HG03280 (cell line): ENCODE data around the gene EFNB2.

Source experiments
- ATAC-seq: cut with Tn5 transposase; IDR thresholded peaks from one replicate; pipeline ENCODE4 v1.9.1; 2021; ENCODE audit warnings: mild to moderate bottlenecking, moderate library complexity; ENCODE audit not compliant: unreplicated experiment

EFNB2 gene

DNA sequence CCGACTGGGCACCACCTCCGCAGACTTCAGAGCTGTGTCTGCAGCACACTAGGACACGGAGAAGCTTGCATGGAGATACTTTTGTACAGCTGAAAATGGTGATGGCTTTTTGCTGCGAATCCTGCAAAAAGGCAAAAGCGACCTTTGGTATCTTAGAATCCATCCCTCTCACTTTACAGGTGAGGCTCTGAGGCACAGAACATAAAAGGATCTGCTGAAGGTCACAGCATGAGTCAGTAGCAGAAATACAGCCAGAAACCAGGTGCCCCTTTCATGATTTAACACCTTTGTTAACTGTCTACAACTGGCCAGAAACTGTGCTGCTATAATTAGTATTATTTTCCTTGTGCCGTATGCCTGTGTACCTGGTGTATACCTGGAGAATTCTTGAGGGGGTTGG lies 48.3 kb downstream of the EFNB2 start:
- no peak for ATAC-seq

DNA sequence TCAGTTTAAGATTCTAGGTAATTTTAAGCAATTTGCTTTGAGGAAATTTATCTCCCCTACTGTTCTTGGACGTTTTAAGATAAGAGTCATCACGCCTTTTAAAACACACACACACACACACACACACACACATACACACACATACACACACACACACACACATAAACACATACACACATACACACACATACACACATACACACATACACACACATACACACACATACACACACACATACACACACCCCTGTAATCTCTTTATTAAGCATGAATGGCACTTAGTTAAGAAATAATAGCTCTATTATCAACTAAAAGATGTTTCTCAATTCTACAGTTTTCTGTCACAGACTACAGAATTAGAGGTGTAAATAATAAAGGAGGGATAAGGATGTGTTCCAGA lies 49.2 kb downstream of the EFNB2 start:
- no peak for ATAC-seq

DNA sequence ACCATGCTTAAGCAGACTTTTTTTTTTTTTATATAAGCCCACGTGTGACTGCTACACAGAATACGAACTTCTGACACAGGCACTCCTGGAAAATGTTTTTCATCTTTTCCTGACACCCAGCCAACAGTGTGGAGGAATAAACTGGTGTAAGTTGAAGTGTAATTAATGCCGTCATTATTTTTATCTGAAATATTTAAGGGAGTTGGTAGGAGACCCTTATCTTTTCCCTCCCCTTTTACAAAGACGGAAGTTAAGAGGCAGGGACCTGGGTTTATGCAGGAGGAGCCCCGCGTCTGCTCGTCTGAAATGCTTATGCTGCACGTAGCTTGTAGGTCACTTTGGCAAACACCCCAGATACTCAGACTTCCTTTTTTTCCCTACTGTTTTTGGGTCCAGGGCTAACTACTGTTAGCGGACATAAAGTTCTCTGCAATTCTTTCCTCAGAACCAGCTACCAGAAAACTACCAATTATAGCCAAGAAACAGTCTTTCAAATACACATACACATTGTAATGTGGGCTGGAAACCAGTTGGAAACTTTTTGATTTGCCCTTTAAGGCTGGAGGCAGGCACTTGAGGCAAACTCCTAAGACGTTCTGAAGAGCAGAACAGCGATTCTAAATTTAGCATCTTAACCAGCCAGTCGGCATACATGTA lies 50.8 kb downstream of the EFNB2 start:
- ATAC-seq: no peak

DNA sequence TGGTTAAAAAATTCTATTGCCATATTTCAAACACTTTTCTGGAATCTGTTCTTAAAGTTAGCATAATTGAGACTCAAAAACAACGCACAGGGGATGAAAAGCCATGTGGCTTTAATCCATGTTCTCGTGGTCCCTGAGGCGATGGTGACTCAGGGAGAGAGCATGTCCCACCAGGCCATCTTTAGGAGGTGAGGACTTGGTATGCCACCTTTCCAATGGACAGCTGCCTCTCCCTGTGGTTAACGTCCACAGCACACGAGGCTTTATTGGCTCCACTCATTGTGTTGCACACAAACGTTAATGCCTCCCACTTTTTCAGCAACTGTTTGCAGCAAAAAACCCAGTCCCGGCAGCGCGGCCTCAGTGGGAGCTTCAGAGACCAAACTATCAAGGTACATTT lies 51.4 kb downstream of the EFNB2 start:
- ATAC-seq: no peak

DNA sequence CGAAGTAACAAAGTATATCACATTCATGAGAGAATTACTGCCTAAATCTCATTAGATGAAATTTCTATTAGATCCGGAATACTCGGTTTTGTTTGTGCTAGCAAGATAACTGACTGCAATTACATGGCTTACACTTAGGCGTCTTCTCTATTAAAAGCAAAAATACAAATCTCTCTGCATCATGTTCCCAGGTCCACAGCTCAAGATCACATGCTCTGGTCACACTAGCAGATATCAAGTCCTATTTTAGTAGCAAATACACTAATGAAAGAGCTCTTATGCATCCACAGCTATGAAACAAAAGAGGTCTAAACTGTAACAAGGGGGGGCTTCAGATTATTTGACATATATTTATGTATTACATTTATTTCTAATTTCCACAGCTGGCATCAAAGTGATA lies 53.5 kb downstream of the EFNB2 start:
- ATAC-seq: no peak

DNA sequence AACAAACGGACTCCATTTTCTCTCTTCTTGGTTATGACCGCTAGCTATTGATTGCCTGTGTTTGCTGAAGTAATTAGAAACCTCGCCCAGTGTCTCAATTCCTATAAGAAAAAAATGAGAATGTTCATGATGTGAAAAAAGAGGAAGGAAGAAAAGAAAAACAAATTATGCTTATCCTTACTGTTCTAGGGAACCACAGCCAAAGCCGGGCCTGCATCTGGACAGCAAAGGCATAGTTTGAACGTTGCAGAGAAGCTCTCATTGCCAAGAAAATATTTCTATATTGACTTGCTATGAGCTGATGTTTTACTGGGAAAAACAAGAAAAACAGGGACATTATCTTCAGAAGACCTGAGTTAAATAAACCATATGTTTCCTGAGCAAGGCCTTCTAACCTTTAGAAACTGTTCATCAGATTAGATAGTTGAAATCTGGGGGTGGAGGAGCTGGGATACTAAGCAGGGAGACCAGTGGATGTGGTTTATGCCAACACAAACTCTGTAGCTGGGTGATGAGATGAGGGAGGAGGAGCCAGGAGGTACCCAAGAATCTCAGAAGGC lies 55.0 kb downstream of the EFNB2 start:
- no peak for ATAC-seq

DNA sequence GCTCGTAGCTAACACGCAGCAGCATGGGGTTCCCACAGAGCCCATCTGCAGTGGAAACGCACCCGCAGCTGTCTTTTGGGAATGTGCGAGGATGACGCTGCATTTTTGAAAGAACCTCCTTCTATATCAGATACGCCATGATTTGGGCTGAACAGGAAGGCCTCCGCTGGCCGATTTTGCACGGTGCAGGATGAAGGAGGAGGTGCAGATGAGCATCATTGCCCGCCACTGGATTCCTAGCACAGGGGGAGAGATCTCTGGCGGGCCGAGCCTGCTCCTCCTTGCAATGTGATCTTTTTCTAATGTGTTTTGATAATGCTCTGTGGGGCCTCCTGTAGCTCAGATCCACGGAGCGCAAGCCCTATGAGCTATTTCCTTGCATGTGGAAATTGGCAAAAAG lies 55.5 kb downstream of the EFNB2 start:
- no peak for ATAC-seq

DNA sequence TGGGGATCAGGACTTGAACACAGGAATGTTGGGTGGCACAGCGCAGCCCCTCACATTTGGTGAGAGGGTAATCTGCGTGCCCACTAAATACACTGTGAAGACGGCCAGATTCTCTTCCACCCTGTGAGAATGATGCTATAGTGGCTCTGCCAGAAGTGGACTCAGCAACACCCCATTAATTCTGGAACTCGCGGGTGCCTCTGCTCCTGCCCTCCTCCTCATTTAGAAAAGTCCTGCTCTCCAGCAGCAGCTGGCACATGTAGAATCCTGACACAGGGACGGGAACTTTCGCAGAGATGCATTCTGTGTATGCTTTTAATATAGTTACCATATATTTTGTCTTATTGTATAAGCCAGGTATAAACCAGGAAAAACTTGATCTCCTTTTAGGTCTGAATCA lies 57.3 kb downstream of the EFNB2 start:
- ATAC-seq: no peak

DNA sequence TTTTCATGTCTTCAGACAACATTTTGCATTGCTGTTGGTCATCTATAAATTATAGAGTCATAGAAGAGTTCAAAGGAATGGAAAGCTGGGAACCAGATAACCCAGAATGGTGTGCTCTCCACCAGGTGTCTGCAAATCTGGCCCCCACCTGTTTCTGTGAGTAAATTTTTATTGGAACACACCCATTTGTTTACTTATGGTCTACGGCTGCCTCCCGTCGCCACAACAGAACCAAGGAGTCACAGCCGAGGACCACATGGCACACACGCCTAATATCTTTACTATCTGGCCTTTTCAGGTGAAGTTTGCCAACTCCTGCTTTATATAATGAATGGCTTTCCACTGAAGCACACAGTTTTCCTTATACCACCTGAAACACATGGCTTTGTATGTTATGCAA lies 58.2 kb downstream of the EFNB2 start:
- no peak for ATAC-seq

DNA sequence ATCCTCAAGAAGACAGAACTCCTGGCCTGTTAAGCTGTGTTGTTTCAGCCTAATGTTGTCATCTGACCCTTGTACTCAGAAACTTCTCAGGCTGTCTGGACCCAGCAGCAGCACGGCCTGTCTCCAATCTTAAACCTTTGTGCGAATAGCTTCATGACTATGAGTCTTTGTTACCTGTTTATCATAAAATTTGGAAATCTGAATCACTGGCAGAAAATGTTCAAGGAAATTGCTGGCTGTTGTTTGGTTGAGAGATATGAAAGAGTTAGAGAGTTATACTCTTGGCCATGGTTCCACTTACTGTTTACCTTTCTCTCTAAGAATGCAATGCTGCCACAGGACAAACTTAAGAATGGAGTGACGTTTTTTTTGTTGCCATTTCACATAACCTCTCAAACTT lies 59.6 kb downstream of the EFNB2 start:
- ATAC-seq: no peak

DNA sequence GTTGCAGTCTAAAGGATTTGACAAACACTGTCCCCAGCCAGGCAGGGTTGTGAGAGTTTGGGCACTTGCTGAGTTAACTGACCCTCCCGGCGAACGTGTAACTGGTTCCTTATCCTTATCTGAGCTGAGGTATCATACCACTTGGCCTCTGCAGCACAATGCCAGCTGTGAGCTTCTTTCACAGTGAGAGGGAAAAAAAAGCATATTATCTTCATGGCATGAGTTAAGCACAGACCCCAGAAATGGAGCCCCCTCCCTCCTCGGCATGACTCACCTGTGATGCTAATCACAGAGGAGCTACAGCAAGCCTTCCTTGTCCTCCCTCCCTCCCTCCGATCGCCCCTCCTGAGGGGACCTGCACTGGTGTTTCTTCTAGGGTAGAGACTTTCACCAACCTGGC lies 60.5 kb downstream of the EFNB2 start:
- ATAC-seq: no peak

DNA sequence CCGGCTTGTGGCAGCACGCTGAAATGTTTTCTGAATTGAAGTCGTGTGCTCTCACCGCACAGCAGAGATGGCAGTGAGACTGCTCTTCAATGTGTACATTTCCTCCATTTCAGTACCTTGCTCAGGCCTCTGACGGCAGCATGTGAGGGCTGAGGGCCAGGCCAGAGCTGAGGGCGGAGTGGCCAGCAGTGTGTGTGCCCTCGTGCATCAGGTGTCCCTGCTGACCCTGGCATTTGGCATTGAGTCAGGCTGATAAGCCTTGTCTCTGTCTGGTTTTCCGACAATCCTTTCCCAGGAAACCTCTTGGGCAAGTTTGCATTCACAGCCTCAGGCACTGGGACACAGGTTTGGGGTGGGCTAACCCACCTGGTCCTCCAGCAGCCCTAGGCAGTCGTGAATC lies 62.3 kb downstream of the EFNB2 start:
- no peak for ATAC-seq

DNA sequence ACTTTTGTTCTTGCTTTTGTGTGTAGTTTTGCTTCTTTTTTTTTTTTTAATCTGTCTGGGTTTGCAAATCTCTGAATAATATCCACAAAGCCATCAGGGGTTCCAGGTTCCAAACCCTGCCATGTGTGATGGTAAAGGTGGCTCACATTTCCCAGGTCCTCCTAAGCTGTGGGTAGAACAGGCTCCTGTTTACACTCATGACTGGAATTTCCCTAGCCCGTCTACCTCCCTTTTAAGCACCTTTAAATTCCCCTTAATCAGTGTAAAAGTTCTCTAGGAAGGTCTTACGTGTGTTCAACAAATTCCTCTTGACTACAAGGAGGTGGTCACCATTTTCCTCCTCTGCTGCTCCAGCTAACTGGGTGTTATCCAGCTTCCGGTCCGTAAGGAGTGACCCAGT lies 62.8 kb downstream of the EFNB2 start:
- no peak for ATAC-seq

DNA sequence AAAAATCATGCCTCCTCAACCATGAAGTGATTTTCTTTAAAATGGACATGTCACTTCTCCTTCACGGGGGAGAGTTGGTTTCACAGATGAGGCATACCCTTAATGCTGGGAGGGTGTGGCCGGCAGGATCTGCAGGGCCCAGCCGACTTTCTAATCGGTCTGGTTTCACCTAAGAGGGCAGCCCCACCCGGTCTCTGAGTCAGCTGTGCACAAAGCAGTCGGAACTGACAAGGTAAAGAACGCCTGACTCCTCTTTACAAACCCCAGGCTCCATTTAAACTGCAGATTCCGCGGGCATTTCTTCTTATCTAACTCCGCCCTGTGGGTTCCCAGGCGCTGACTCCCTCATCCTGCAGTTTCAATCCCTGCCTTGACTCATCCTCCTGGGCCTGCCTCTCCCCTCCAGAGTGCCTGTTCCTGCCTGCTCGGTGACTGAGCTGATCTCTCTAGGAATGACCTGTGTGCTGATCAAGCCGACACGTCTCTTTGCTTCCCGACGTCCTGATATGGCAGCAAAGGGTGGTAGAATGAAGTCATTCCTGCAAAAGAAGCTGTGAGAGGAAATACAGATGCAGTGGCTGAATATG lies 63.4 kb downstream of the EFNB2 start:
- no peak for ATAC-seq

DNA sequence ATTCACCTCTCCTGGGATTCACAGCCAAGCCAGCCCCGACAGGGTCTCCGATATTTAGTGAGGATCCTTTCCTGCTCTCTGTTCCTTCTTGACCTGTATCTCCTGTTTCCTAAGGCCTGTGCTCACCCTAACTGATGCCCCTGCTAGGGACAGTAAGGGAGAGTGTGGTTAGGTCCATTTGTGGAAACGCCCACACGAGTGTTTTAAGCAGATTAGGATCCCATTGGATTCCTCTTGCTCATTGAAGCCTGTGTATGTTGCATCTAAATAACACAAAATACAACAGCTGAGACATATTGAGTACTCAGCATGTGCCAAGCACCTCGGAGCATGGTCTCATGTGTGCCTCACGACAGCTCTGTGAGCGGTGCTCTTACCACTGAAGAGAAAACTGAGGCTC lies 64.9 kb downstream of the EFNB2 start:
- ATAC-seq: no peak

DNA sequence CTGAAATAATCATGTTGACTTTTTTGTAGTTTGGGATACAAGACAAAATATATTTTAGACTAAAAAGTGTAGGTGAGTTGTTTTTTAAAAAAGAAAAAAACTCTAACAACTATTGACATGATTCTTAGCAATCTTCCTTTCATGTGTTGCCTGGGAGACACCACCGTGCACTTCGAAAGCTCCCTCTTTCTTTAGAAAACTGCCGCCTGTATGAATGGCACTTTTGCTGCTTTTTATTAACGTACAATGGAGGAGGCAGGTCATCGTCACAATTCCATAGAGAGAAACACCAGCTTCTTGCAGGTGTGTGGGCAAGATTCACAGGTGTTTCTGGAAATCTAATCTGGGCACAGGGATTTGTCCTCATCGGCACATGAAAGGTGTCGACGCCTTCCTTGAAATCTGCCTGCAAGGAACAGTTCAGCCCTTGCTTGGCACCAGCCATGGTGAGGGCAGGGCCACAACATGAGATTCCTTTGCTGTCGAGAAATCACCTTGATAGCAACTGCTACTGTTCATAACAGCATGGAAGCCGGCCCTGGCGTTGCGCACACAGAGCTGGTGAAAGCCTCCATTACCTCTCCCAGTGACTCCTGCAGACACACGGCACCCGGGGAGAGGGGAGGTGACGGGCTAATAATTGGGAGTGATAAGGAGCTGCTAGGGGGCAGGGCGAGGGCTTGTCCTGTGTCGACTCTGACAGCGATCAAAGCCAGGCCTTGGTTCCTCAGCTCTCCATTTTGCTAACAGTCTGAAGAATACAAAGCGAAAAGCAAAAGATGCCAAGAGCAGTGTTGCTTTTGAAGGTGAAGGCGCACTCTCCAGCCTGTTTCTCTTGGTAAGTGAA lies 66.5 kb downstream of the EFNB2 start:
- ATAC-seq: no peak

DNA sequence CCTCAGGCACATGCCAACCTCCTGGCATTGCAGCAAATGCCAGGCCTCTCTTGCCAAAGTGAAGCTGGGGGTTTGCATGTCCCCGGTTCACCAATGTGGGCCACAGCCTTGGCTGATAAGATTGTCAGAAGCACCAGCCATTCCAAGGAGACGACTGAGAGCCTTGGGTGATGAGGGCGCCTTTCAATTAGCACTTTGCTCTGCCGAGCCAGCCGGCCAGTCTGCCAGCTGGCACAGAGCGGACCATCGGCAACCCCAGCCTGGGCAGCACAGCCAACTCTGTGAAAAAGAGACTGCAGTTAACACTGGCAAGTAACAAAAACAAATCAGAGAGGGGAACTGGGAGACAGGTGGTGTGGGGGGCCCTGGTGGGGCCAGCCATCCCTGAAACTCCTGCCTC lies 67.3 kb downstream of the EFNB2 start:
- ATAC-seq: no peak

DNA sequence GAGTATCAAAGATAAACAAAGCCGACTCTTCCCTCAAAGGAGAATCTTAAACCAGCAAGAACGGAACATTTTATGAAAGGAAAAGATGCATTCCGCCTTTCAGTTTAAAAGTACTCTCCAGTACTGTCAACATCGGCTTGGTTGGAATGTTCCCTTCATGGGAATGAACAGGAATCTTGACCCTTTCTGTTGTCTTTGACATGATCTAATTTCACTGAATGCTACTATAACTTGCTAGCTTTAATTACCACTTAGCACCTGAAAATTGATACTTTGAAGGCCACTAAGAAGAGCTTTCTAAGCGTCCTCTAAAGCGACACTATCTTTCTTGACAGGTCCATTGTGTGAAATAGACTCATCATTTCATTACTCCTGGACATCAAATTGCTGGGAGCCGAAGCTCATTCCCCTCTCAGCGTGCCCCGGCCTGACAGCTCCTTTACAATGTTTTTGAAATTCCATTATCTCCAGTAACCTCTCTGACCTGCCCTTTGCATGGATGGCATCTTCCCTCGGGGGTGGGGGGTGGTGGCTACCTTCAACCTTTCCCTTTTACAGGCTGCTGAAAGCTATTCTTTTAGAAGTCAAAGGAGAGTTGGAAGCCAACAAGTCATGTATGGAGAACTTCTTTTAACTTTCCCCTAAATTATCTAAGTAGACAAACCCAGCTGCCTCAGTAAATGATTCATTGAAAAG lies 67.9 kb downstream of the EFNB2 start:
- no peak for ATAC-seq

DNA sequence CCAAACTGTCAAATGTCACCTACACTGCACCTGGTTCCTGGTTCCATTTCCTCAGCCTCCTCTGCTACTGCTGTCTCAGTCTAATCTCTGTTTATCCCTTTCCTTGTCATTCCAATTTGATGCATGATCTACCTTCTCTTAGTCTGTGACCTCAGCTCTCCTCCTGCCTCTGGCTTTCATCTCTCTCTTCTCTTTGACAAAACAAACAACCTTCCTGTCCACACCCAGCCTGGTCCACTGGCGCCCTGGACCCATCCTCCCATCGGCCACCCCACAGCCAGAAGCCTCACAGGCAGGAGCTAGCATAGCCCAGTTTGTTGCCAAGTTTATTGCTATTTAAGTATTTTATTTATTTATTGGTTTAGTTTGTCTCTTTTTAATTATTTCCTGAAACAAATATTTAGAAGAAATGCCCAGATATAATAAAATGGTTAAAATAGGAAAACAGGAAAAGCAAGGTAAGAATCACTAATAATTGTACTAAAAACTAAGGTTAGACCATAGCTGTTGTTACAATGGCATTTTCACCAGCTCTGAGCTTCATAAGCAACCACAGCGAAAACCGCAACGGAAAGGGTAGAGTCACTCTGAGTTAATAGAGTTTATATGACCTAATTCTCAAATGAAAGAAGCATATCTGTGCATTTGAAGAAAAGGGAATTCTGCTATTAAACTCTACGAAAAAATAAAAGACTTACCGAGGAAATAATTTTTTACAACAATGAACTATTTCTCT lies 68.6 kb downstream of the EFNB2 start:
- no peak for ATAC-seq

DNA sequence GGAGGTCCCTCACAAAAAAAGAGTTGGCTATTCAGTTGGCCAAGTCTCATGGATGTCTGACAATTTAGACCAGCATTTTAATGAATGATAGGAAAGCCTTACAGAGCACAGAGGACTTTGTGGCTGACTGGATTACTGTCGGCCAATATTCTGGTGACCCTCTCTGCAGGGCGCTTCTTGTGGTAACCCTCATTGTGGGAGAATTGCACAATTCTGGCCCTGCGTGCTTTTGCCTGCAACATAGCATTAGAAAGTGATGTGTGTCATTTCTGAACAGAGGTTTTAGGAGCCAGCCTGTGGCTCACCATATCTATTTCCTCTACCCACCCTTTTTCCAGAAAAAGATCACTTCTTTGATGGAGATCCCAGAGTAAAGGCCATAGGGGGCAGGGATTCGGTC lies 71.4 kb downstream of the EFNB2 start:
- no peak for ATAC-seq

DNA sequence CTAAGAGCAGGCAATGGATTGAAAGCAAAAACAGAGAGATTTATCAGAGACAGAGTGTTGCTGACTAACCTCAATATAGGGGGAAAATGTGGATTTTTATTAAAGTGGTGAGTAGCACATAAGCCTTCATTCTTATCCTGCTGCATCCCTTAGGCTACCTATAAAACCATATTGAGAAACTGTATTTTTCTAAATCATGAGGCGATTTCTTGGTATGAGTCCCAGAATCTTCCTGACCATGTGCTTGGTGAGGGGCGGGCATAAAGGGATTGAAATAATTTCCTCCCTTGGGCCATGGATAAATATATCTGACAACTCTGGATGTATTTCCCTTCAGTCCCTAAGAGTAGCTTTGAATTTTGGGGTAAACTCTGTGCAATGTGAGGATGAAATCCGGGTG lies 72.8 kb downstream of the EFNB2 start:
- no peak for ATAC-seq
